Subcutaneous adipose tissue (tissue), 4 donors: ENCODE data around the gene ETV5. TPM values are rescaled to one million over a fixed set of nuclear protein-coding genes. Genes with fewer than 3 reads are reported as not detected.

Experiments used
- total RNA-seq, 4 donors: library from RNA; depleted of rRNA; stranded (reverse); fragments of >200 nt; gene quantifications; one replicate each; pipeline ENCODE4 v1.1.0, GENCODE V29; 2016
- TF ChIP-seq, protein P1 (sequence below): fragments of 450-650 bp; IDR thresholded peaks from one replicate; pipeline ENCODE4 v1.5.1; 2016; ENCODE audit warnings: low read depth, mild to moderate bottlenecking, control low read depth, antibody characterized with exemption, moderate library complexity

Gene ETV5
- total RNA-seq, result 10 to 100 TPM in 2 of 4 donors, 1 to 10 TPM in 2; 9.1 to 15.3 (median 12.2) TPM

DNA sequence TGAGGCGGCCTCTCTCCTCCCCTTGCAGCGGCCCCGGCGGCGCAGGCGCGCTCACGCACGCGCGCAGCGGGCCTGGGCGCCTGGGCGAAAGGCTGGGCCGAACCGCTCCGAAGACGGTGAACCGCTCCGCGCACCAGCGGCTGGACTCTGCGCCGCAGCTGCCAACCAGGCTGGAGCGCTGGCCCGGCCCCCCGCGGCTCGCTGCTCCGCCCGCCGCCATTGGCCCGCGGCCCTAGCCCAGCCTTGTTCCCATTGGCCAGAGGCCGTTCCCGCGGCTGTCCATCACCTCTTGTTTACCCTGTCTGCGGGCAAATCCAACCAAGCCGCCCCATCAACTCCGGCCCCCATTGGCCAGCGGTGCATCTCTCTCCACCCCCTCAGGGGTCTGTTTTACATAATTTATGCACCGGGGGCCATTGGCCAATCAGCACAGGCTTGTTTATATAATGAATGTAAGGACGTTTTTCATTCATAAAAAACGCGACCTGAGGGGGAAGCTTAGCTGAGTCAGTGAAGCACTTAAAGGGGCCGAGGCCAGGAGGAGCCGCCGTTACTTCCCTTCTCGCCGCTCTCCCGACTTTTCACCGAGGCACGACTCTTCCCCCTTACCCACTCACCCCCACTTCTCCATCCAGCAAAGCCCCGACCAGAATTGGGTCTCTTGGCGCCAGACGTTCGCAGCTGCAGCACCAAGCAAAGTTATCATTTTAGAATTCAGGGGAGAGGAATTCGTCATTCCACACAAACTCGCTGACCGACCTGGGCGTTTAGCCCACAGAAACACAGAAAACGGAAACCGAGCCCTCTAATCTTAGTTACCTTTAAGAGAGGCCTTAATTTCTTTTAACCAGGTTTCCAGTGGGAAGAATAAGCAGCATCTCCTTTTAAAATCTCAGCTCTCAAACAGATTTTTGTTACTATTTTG lies at the start of gene ETV5:
Gene ETV5 (minus strand): TSS at position 149 of the 925 bp plus-strand sequence. CDS start 3,221 bp downstream, outside the sequence.
- TF ChIP-seq, protein P1, sequence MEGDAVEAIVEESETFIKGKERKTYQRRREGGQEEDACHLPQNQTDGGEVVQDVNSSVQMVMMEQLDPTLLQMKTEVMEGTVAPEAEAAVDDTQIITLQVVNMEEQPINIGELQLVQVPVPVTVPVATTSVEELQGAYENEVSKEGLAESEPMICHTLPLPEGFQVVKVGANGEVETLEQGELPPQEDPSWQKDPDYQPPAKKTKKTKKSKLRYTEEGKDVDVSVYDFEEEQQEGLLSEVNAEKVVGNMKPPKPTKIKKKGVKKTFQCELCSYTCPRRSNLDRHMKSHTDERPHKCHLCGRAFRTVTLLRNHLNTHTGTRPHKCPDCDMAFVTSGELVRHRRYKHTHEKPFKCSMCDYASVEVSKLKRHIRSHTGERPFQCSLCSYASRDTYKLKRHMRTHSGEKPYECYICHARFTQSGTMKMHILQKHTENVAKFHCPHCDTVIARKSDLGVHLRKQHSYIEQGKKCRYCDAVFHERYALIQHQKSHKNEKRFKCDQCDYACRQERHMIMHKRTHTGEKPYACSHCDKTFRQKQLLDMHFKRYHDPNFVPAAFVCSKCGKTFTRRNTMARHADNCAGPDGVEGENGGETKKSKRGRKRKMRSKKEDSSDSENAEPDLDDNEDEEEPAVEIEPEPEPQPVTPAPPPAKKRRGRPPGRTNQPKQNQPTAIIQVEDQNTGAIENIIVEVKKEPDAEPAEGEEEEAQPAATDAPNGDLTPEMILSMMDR, result no peak

GRCh38 chr3:186154641-186155040 lies 45.8 kb upstream of the ETV5 start:
- TF ChIP-seq, protein P1, result no peak

DNA sequence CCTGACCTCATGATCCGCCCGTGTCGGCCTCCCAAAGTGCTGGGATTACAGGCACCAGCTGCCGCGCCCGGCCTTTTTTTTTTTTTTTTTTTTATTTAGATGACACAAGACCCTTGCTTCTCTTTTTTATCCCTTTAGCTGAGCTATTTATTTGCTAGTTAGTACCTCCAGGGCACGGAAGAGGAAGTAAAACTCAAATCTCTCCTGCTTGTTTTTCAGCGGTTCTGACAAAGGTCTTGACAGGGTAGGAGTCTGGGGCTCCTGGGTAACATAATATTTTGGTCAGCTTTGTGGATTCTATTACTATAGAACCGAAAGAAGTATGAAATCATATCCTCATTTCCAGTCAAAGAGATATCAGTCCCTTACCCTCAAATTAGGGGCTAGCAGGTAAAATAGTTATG lies 44.0 kb upstream of the ETV5 start:
- TF ChIP-seq, protein P1, result no peak

GRCh38 chr3:186152361-186152798 lies 43.5 kb upstream of the ETV5 start:
- TF ChIP-seq, protein P1, result no peak

GRCh38 chr3:186151077-186151971 lies 42.4 kb upstream of the ETV5 start:
- TF ChIP-seq, protein P1, result no peak

GRCh38 chr3:186150041-186150830 lies 41.3 kb upstream of the ETV5 start:
- TF ChIP-seq, protein P1, result no peak
